D721Med (cell line): ENCODE results near the gene ANXA2R.
"Not testable (repeated sequence)": the region's sequence is repeated elsewhere in the genome, so short reads cannot be mapped to it uniquely, and the experiment has no call there.

ENCODE experiments used
- DNase-seq: peaks from one replicate; pipeline ENCODE4 v3.0.0; 2011; ENCODE audit warnings: low spot score; ENCODE audit not compliant: insufficient read length
- FAIRE-seq: peaks from 2 replicates; lab custom pipeline; 2011; peaks lifted over from hg19 to GRCh38; lab: Jason Lieb, UNC
- CTCF ChIP-seq: IDR thresholded peaks from 2 replicates; pipeline ENCODE4 v1.5.1; 2012; ENCODE audit warnings: mild to moderate bottlenecking, control low read depth; ENCODE audit not compliant: insufficient read depth; ENCODE audit errors: missing control alignments

Gene ANXA2R

GRCh38 chr5:43040287-43041098, at the start of gene ANXA2R:
TSS of gene ANXA2R (minus strand) at chr5:43040319. CDS start at chr5:43040046, 273 bp downstream.
- TF ChIP-seq CTCF, result peak; percentile 92
- FAIRE-seq, result no peak
- DNase-seq, result no peak

GRCh38 chr5:43086118-43086908, 46.2 kb upstream of the ANXA2R start:
- not testable (repeated sequence) for DNase-seq, FAIRE-seq

GRCh38 chr5:43085453-43085852, 45.3 kb upstream of the ANXA2R start:
- no peak for TF ChIP-seq CTCF

GRCh38 chr5:43084468-43084867, 44.3 kb upstream of the ANXA2R start:
- FAIRE-seq, DNase-seq: not testable (repeated sequence)

More at GRCh38 chr5:43085453-43085852, 45.3 kb upstream of the ANXA2R start:
- FAIRE-seq, result no peak
- no peak for DNase-seq

- not testable (repeated sequence) for DNase-seq, FAIRE-seq
Observed at GRCh38 chr5:43081345-43081744, 41.2 kb upstream of the ANXA2R start.

- TF ChIP-seq CTCF, result no peak
- no peak for FAIRE-seq
- DNase-seq, result no peak
Observed at GRCh38 chr5:43078956-43079355, 38.8 kb upstream of the ANXA2R start.

GRCh38 chr5:43077446-43078191, 37.5 kb upstream of the ANXA2R start:
- DNase-seq, FAIRE-seq: not testable (repeated sequence)

- DNase-seq, result no peak
- no peak for TF ChIP-seq CTCF
- FAIRE-seq, result no peak
Observed at GRCh38 chr5:43075319-43076293, 35.5 kb upstream of the ANXA2R start.
